Kidney (tissue), 14 donors: ENCODE measurements around the gene HOXC4. TPM values are rescaled to one million over a fixed set of nuclear protein-coding genes. Genes with fewer than 3 reads are reported as not detected.
A peak's percentile ranks its signal among the peaks of the same experiment; 100 is the strongest.

Experiments
- DNase-seq, 5 donors: peaks; one replicate each; pipeline ENCODE4 v3.0.0-alpha.2; 2013 to 2020
- FAIRE-seq: peaks from 2 replicates; lab custom pipeline; 2012; peaks lifted over from hg19 to GRCh38; lab: Jason Lieb, UNC
- H3K27ac ChIP-seq, 2 donors: one replicate each; pipeline ENCODE4 v1.7.0; 2013; ENCODE audit warnings: low read depth in 2 of 2, low read length in 2 of 2, inconsistent platforms in 1 of 2
- H3K27me3 ChIP-seq: one replicate; pipeline ENCODE4 v1.7.1; 2013; ENCODE audit warnings: low read length, inconsistent platforms; ENCODE audit not compliant: control insufficient read depth, insufficient read depth
- H3K36me3 ChIP-seq, 3 donors: one replicate each; pipeline versions ENCODE4 v1.7.0 to v1.7.1; 2013; ENCODE audit warnings: low read length in 3 of 3, control low read depth in 1 of 3, inconsistent platforms in 1 of 3; ENCODE audit not compliant: insufficient read depth in 3 of 3, control insufficient read depth in 2 of 3
- H3K4me1 ChIP-seq, 3 donors: one replicate each; pipeline versions ENCODE4 v1.7.0 to v1.7.1; 2013; ENCODE audit warnings: low read length in 3 of 3, inconsistent platforms in 1 of 3, low read depth in 1 of 3; ENCODE audit not compliant: control insufficient read depth in 2 of 3, insufficient read depth in 2 of 3
- H3K4me3 ChIP-seq, 3 donors: one replicate each; pipeline versions ENCODE4 v1.7.0 to v1.8.1; 2013; ENCODE audit warnings: low read length in 3 of 3, control low read depth in 1 of 3, inconsistent platforms in 1 of 3
- H3K9ac ChIP-seq, 3 donors: one replicate each; pipeline versions ENCODE4 v1.7.0 to v1.7.1; 2013; ENCODE audit warnings: low read length in 3 of 3, control low read depth in 1 of 3, inconsistent platforms in 1 of 3
- H3K9me3 ChIP-seq, 3 donors: one replicate each; pipeline versions ENCODE4 v1.7.0 to v1.7.1; 2013; ENCODE audit warnings: low read length in 3 of 3, control low read depth in 1 of 3, inconsistent platforms in 1 of 3; ENCODE audit not compliant: control insufficient read depth in 2 of 3, insufficient read depth in 1 of 3
- intact Hi-C: fragments of 100-400 bp; cut with DNase I; formaldehyde crosslinking; loops from one replicate; pipeline ENCODE4 v1.11.1; 2022
- polyA plus RNA-seq: library from polyadenylated mRNA; stranded (reverse); fragments of 350-450 nt; fragmentation: Illumina TruSeq; extraction: RNeasy Lipid Tissue Mini Kit (QIAGEN cat#74804); gene quantifications from one replicate; pipeline ENCODE4 v1.2.3, GENCODE V29; 2014; ENCODE audit warnings: low read depth, low replicate concordance; ENCODE audit not compliant: insufficient read depth
- total RNA-seq: library from RNA; stranded (reverse); fragmentation: NEBNext Ultra II Directional; extraction: Animal tissue kit (Norgen Biotek cat#: 25700); gene quantifications from one replicate; pipeline ENCODE4 v1.2.1, GENCODE V29; 2021
- TF ChIP-seq, protein P1 (sequence below): IDR thresholded peaks from 3 replicates; pipeline ENCODE4 v1.5.1; 2012; ENCODE audit warnings: mild to moderate bottlenecking, moderate library complexity, borderline replicate concordance; ENCODE audit not compliant: insufficient read depth; ENCODE audit errors: extremely low read depth
- donor health status: control.
- donor health status: control.
- donor health status: control.
- donor health status: control.
- donor health status: control.
- donor health status: DM: yes; HTN: yes; CAD: no.
- donor health status: Normal renal cell carcinoma (clear cell type).

Gene HOXC4
- total and polyA plus RNA-seq, 2 donors from 2014 or later, result 13.9 to 24.5 TPM

DNA sequence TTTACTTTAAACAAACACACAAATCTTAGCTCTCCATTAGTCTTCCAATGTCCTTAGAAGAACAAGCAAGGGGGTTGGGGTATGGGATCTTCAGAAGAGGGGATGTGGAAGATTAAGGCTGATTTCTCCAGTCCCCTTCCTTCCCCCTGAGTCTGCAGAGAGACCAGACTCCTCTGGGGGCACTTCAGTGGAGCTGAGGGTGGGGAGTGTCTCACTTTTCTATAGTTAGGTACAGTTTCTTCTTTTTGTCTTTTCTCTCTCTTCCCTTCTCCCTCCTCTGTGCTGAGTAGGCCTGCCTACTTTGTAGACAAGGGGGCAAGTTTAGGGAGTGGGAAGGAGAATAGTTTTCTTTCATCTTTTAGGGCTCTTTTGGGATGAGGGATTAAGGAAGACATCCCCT is 2.5 kb downstream of the HOXC4 start:
- Histone ChIP-seq H3K27me3 (no peaks in the 10 kb centered on the region), H3K9ac (no peak overlapping the region), H3K36me3 (peaks cover 0 to 3% (median 0%) of the 10 kb centered on the region in 3 donors), H3K4me1 (peaks cover 0 to 12% (median 9%) of the 10 kb centered on the region in 3 donors), H3K27ac (no peak overlapping the region), H3K4me3 (no peak overlapping the region), H3K9me3 (no peaks in the 10 kb centered on the region)
- TF ChIP-seq, protein P1, sequence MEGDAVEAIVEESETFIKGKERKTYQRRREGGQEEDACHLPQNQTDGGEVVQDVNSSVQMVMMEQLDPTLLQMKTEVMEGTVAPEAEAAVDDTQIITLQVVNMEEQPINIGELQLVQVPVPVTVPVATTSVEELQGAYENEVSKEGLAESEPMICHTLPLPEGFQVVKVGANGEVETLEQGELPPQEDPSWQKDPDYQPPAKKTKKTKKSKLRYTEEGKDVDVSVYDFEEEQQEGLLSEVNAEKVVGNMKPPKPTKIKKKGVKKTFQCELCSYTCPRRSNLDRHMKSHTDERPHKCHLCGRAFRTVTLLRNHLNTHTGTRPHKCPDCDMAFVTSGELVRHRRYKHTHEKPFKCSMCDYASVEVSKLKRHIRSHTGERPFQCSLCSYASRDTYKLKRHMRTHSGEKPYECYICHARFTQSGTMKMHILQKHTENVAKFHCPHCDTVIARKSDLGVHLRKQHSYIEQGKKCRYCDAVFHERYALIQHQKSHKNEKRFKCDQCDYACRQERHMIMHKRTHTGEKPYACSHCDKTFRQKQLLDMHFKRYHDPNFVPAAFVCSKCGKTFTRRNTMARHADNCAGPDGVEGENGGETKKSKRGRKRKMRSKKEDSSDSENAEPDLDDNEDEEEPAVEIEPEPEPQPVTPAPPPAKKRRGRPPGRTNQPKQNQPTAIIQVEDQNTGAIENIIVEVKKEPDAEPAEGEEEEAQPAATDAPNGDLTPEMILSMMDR, result no peak
- intact Hi-C loops, result no loop called here
- no peak for DNase-seq
- no peak for FAIRE-seq

DNA sequence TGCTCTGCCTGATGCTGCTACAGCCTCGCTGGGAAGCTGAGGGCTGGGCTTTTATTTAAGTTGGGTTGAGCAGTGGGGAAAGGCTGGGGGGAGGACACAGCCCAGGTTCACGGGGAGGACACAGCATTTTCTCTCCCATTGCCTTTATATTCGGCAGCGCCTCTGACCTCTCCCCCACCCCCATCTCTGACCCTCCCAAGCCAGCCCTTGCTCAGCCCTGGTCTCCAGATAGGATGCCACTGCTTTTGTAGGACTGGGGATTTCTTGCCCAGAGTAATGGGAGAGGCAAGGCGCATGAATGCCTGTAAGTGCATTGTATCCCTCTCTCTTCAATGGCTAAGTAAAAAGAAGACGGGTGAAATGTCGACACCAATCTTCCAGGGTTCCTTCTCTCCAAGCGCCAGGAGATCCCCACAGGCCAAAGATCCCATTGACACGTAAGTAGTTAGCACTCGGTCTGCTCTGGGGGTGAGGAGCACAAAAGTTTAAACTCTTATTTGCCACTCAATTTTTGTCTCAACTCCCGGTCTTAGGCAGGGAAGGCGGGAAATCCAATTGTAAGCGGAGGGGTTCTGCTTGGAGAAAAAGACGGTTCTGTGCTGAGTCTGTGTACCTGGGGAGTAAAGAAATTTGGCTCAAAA is 4.6 kb downstream of the HOXC4 start:
- intact Hi-C loops, result no loop called here
- H3K9ac ChIP-seq, result no peak overlapping the region
- H3K4me1 ChIP-seq, result peaks cover 0 to 9% (median 0%) of the 10 kb centered on the region in 3 donors
- TF ChIP-seq, protein P1, result no peak
- H3K27ac ChIP-seq, result no peak overlapping the region
- peaks cover 0 to 3% (median 0%) of the 10 kb centered on the region in 3 donors for H3K36me3 ChIP-seq
- no peaks in the 10 kb centered on the region for H3K9me3 ChIP-seq
- H3K4me3 ChIP-seq, result no peak overlapping the region
- H3K27me3 ChIP-seq, result no peaks in the 10 kb centered on the region
- FAIRE-seq (no peak), DNase-seq (peak in 3 of 5 donors; percentile 32 to 60 (median 58))

DNA sequence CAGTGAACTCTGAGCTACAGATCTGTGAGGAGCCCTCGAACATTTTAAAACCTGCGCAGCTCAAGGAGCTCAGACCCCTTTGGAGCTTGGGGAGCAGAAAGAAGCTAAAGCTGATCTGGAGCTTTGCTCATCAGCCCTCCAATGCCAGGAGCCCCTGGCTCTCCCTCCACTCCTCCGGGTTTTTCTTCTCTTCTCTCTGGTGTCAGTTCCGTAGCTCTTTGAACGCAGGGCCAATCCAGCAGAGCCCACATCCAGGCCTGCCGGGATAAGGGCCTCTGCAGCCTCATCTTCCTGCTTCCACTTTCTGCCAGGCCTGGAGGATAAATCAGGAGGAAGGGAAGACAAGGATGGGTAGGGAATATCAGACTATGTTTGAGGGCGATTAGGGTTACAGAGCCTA is 6.0 kb downstream of the HOXC4 start:
- peak in 3 of 5 donors; percentile 40 to 51 (median 51) for DNase-seq
- Histone ChIP-seq H3K27me3 (no peaks in the 10 kb centered on the region), H3K9ac (no peak overlapping the region), H3K9me3 (no peaks in the 10 kb centered on the region), H3K4me1 (peaks cover 0 to 7% (median 0%) of the 10 kb centered on the region in 3 donors), H3K27ac (no peak overlapping the region), H3K36me3 (peaks cover 0 to 3% (median 0%) of the 10 kb centered on the region in 3 donors), H3K4me3 (no peak overlapping the region)
- intact Hi-C loops, result no loop called here
- no peak for FAIRE-seq
- TF ChIP-seq, protein P1, result no peak
